GM12873 (cell line): ENCODE measurements around the gene KIF13A.

Source experiments
- CTCF ChIP-seq: IDR thresholded peaks from 2 replicates; pipeline ENCODE4 v1.5.1; 2012; ENCODE audit warnings: low read depth, mild to moderate bottlenecking, moderate library complexity, low read length, control low read depth; ENCODE audit not compliant: insufficient read depth; ENCODE audit errors: missing control alignments

KIF13A gene

DNA sequence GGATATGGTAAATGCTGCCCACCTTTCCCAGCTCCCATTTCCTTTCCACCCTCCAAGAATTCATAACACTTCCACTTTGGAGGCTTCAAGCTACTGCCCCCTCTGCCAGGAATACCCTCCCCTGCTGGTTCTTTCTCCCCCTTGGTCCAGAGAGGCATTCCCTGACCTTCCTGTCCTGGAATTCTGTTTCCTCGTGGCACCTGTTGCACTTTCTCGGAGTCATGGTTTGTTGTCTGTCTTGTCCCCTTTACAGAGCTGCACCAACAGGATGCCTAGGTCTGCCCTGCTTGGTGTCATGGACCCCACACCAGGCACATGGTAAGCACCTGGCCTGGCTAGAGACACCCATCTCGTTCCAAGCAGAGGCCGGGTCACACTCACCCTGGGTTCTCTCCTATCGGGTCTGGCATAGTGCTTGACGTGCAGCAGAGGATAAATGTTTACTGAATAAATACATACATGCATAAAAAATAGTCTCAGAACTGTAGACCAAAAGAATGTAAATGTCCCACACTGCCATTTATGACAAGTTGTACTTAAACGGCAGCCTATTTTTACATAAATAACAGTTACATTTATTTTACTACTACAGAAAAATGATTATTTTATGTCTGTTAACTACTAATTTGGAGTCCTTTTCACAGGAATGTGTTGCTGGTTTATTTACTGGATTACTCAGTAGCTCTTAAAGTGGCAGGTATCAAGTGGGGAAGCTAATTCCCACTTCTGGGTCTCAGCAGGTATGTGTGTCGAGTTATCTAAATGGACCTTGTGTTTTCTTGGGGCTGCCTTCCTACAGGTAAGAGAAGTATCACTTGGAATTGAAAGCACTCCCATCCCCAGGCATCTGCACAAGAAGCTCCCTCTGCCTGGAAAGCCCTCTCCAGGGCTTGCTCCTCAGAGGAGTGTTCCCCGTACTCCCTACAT is 69.3 kb downstream of the KIF13A start:
- TF ChIP-seq CTCF: no peak

DNA sequence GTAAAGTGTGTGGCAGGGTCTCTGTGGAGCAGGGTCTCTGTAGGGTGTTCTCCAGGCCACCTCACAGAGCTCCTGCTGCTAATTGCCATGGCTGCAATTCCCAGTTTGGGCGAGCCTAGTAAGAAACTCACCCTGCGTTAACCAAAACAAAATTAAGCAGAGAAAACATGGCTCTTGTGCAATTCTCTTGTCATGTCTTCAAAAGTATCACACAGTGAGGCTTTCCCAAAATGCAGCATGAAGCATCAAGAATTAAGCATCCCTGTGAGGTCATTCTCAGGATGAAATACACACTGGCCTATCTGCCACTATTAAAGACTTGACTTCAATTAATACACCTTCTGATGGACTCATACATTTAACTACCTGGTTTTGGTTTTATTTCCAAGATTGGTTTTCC is 72.8 kb downstream of the KIF13A start:
- no peak for TF ChIP-seq CTCF

DNA sequence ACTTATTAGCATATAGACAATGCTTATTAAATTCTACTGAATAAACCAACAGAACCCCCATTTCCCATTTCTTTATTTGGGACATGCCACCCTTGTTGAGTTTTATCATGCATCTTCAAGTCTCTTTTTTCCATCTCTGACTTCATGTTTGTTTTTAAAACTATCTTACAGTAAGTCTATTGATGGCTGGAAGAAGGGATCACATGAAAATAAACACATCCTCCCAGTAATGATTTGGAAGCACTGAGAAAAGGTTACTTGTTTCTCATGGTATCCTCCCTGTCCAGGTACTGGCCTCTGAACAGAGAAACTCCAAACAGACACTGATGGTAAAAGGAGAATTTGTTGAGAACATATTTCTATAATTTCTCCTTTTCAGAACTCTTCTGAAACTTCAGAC is 74.9 kb downstream of the KIF13A start:
- no peak for TF ChIP-seq CTCF

GRCh38 chr6:17910189-17910588 is 77.2 kb downstream of the KIF13A start:
- TF ChIP-seq CTCF: no peak

- no peak for TF ChIP-seq CTCF
Measured at GRCh38 chr6:17908831-17909230, 78.6 kb downstream of the KIF13A start.

GRCh38 chr6:17907406-17908229 is 79.8 kb downstream of the KIF13A start:
- TF ChIP-seq CTCF: no peak

DNA sequence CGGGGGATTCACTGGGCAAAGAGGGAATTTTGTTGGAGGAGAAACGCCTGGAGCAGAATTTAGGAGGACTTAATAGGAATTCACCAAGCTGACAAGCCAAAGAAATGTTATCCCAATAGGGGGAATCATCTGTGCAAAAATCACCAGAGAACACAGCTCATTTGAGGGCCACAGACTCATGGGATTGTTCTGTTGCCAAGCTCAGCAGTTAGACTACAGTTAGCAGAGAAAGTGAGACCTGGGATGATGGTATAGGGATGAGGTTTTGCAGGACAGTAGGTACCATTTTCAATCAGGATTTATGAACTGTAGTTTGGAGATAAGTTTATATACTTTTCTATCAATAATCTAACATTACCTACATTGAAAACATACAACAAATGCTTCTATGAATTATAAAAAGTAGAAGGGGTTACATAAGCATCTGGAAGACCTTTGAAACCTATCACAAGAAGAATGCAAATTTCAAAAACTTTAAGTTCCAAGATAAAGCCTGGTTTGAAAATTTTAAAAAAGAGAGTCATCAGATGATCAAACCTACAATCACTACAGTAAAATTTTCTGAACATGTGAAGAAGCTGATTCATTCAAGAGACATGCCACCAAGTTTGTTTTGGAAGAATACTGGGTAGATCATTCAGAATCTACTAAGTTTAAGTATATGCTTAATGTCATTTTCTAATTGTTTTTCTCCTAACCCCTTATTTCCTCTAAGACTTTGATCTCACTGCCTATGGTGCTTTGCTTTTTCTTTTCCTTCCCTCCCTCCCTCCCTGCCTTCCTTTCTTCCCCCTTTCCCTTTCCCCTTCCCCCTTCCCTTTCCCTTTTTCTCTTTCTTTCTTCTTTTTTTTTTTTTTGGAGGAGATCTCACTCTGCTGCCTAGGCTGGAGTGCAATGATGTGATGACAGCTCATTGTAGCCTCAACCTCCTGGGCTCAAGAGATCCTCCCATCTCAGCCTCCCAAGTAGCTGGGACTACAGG is 81.5 kb downstream of the KIF13A start:
- TF ChIP-seq CTCF: no peak
